Astrocyte (in vitro differentiated cells and primary cell): ENCODE data around the gene MUSK.

Experiments
- CTCF ChIP-seq: IDR thresholded peaks from 2 replicates; pipeline ENCODE4 v1.5.1; 2011; ENCODE audit warnings: low read depth, mild to moderate bottlenecking, inconsistent platforms, low read length, moderate library complexity; ENCODE audit not compliant: insufficient read depth
- EZH2 ChIP-seq: IDR thresholded peaks from 2 replicates; pipeline ENCODE4 v1.6.1; 2012; ENCODE audit warnings: mild to moderate bottlenecking, low read length, inconsistent platforms; ENCODE audit not compliant: insufficient read depth

- TF ChIP-seq CTCF (no peak), EZH2 (no peak)
Observed at GRCh38 chr9:110659891-110660541, 8.6 kb upstream of the MUSK start.
